HCT116 (cell line): ENCODE measurements around the gene SLC12A4.

Source experiments
- TF ChIP-seq, protein P1 (sequence below): IDR thresholded peaks from 2 replicates; pipeline ENCODE4 v1.6.1; 2012
- TF ChIP-seq, protein P2 (sequence below), 3 experiments: fragments of 200-600 bp in 1 of 3; sonication (generic) in 1 of 3; IDR thresholded peaks in 2 of 3; conservative IDR thresholded peaks in 1 of 3; 2 replicates each; pipeline ENCODE4 v1.5.1; 2012 to 2017; ENCODE audit warnings: low read depth in 2 of 3, low read length in 2 of 3, antibody characterized with exemption in 1 of 3, borderline replicate concordance in 1 of 3, control low read depth in 1 of 3, mild to moderate bottlenecking in 1 of 3, mixed read lengths in 1 of 3, mixed run types in 1 of 3, moderate library complexity in 1 of 3; ENCODE audit not compliant: insufficient read depth in 1 of 3

DNA sequence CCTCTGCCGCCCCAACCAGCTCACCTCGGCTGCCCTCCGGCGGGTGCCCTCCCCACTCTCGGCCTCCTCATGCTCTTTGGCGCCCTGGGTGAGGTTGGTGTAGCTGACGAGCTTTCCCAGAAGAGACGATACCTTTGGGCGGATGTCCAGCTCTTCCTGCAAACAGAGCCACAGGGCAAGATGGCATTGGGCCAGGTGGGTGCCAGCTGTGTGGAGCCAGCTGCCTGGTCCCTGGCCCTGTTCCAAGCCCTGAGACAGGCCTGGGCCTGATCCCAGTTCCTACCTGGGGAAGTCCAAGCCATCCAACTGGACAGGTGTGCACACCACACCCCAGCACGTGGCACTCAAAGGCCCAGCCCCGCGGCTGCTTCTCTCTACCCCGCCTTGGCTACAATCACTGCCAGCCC is 6.9 kb downstream of the SLC12A4 start:
- TF ChIP-seq, protein P1, sequence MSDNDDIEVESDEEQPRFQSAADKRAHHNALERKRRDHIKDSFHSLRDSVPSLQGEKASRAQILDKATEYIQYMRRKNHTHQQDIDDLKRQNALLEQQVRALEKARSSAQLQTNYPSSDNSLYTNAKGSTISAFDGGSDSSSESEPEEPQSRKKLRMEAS: no peak
- TF ChIP-seq, protein P2, sequence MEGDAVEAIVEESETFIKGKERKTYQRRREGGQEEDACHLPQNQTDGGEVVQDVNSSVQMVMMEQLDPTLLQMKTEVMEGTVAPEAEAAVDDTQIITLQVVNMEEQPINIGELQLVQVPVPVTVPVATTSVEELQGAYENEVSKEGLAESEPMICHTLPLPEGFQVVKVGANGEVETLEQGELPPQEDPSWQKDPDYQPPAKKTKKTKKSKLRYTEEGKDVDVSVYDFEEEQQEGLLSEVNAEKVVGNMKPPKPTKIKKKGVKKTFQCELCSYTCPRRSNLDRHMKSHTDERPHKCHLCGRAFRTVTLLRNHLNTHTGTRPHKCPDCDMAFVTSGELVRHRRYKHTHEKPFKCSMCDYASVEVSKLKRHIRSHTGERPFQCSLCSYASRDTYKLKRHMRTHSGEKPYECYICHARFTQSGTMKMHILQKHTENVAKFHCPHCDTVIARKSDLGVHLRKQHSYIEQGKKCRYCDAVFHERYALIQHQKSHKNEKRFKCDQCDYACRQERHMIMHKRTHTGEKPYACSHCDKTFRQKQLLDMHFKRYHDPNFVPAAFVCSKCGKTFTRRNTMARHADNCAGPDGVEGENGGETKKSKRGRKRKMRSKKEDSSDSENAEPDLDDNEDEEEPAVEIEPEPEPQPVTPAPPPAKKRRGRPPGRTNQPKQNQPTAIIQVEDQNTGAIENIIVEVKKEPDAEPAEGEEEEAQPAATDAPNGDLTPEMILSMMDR (IDR thresholded peaks at IDR 0.05 in 2 of 3, conservative IDR thresholded peaks at IDR 0.05 in 1 of 3; ENCODE audit: borderline replicate concordance in 1 of 3, insufficient read depth in 1 of 3, low read depth in 2 of 3, low read length in 2 of 3): no peak
